GM23248 (cell line): ENCODE data around the gene MATN4. TPM values are rescaled to one million over a fixed set of nuclear protein-coding genes. Genes with fewer than 3 reads are reported as not detected.

Source experiments
- DNase-seq: peaks from one replicate; pipeline ENCODE4 v3.0.0-alpha.2; 2015
- H2AFZ ChIP-seq: fragments of 200-600 bp; sonication (generic); 2 replicates; pipeline ENCODE4 v1.6.1; 2016; ENCODE audit warnings: antibody characterized with exemption
- H3F3A ChIP-seq: fragments of 200-600 bp; sonication (generic); 2 replicates; pipeline ENCODE4 v1.6.1; 2016; ENCODE audit warnings: mild to moderate bottlenecking, antibody characterized with exemption, mixed run types; ENCODE audit not compliant: insufficient read depth
- H3K27ac ChIP-seq: fragments of 200-600 bp; sonication (generic); 2 replicates; pipeline ENCODE4 v1.5.1; 2016; ENCODE audit warnings: mild to moderate bottlenecking
- H3K27me3 ChIP-seq: fragments of 200-600 bp; sonication (generic); replicated peaks from 2 replicates; pipeline ENCODE4 v1.6.1; 2016; ENCODE audit warnings: mild to moderate bottlenecking; ENCODE audit not compliant: insufficient read depth
- H3K36me3 ChIP-seq: fragments of 200-600 bp; sonication (generic); 2 replicates; pipeline ENCODE4 v1.6.1; 2016; ENCODE audit warnings: low read depth, mild to moderate bottlenecking
- H3K4me1 ChIP-seq: fragments of 200-600 bp; sonication (generic); 2 replicates; pipeline ENCODE4 v1.6.1; 2016; ENCODE audit warnings: mild to moderate bottlenecking; ENCODE audit not compliant: insufficient read depth
- H3K4me2 ChIP-seq: fragments of 200-600 bp; sonication (generic); one replicate; pipeline ENCODE4 v1.6.1; 2016; ENCODE audit warnings: mild to moderate bottlenecking; ENCODE audit not compliant: unreplicated experiment
- H3K4me3 ChIP-seq: fragments of 200-600 bp; sonication (generic); 2 replicates; pipeline ENCODE4 v1.5.1; 2016; ENCODE audit warnings: mild to moderate bottlenecking
- H3K79me2 ChIP-seq: fragments of 200-600 bp; sonication (generic); 2 replicates; pipeline ENCODE4 v1.6.1; 2016; ENCODE audit warnings: mild to moderate bottlenecking; ENCODE audit not compliant: insufficient read depth
- H3K9ac ChIP-seq: fragments of 200-600 bp; sonication (generic); 2 replicates; pipeline ENCODE4 v1.6.1; 2016; ENCODE audit warnings: mild to moderate bottlenecking
- H3K9me2 ChIP-seq: fragments of 200-600 bp; sonication (generic); 2 replicates; pipeline ENCODE4 v1.6.1; 2016; ENCODE audit warnings: mixed run types, mild to moderate bottlenecking, moderate library complexity; ENCODE audit not compliant: insufficient read depth
- H3K9me3 ChIP-seq: fragments of 200-600 bp; sonication (generic); one replicate; pipeline ENCODE4 v1.6.1; 2017; ENCODE audit warnings: low read depth
- H4K20me1 ChIP-seq: fragments of 200-600 bp; sonication (generic); 2 replicates; pipeline ENCODE4 v1.6.0; 2016; ENCODE audit not compliant: insufficient read depth
- EZH2 ChIP-seq: fragments of 200-600 bp; sonication (generic); IDR thresholded peaks from 2 replicates; pipeline ENCODE4 v1.6.1; 2018; ENCODE audit warnings: antibody characterized with exemption, mild to moderate bottlenecking; ENCODE audit not compliant: insufficient read depth, poor library complexity, severe bottlenecking
- EZH2phosphoT487 ChIP-seq: fragments of 200-600 bp; sonication (generic); IDR thresholded peaks from 2 replicates; pipeline ENCODE4 v1.6.1; 2018; ENCODE audit warnings: antibody characterized with exemption, moderate library complexity, mild to moderate bottlenecking, low read depth; ENCODE audit not compliant: insufficient read depth
- WGBS, 2 experiments: methylation state at CpG; one replicate each; pipeline ENCODE4 v1.1.6; 2015 to 2017; ENCODE audit warnings: low lambda C conversion rate in 2 of 2, low coverage in 1 of 2; ENCODE audit errors: missing lambda C conversion rate in 2 of 2; 5-methylcytosine and 5-hydroxymethylcytosine counted together
- in situ Hi-C: fragments of 300-500 bp; cut with MboI; formaldehyde crosslinking; loops from 2 replicates; pipeline ENCODE4 v1.15.0; 2020
- polyA plus RNA-seq: library from polyadenylated mRNA; unstranded; fragments of >200 nt; fragmentation: Nextera tagmentation; extraction: Ambion mirVana; gene quantifications from 2 replicates; pipeline ENCODE4 v1.2.1, GENCODE V29; 2016
- total RNA-seq: library from RNA; depleted of rRNA; stranded (reverse); fragments of >200 nt; shearing (Covaris generic); gene quantifications from 2 replicates; pipeline ENCODE4 v1.2.3, GENCODE V29; 2014

Gene MATN4
- total and polyA plus RNA-seq, 2 experiments from 2014 or later: not detected

- H3K4me1 ChIP-seq: peaks cover 12% of the 10 kb centered on the region
- no peak overlapping the region for H3K27ac ChIP-seq
- no peaks in the 10 kb centered on the region for H3K9me2 ChIP-seq
- DNase-seq: no peak
- H3K36me3 ChIP-seq: no peaks in the 10 kb centered on the region
- no peaks in the 10 kb centered on the region for H4K20me1 ChIP-seq
- H3K9me3 ChIP-seq: no peaks in the 10 kb centered on the region
- H3K9ac ChIP-seq: no peak overlapping the region
- H3K4me2 ChIP-seq: no peak overlapping the region
- peaks cover 4% of the 10 kb centered on the region for H3F3A ChIP-seq
- WGBS, 2 experiments: 87 to 88% methylated on average over 3 of the region's 3 CpGs
- no peaks in the 10 kb centered on the region for H3K79me2 ChIP-seq
- peaks cover 13% of the 10 kb centered on the region for H3K27me3 ChIP-seq
- H3K4me3 ChIP-seq: no peak overlapping the region
- TF ChIP-seq EZH2: no peak
- TF ChIP-seq EZH2phosphoT487: no peak
- no peak overlapping the region for H2AFZ ChIP-seq
- in situ Hi-C loops: no loop called here
These were observed 50.9 kb downstream of the MATN4 start for GRCh38 chr20:45257161-45257560.

GRCh38 chr20:45254383-45255262 lies 53.5 kb downstream of the MATN4 start, which contains the start of gene SLPI:
SLPI (minus strand) TSS chr20:45254564; CDS start chr20:45254543, 21 bp downstream.
- 11 to 15% methylated on average over 7 of the region's 7 CpGs for WGBS, 2 experiments
- Histone ChIP-seq H3K27me3 (peaks cover 24% of the 10 kb centered on the region), H3K4me3 (no peak within 1 kb of the TSS), H4K20me1 (no peaks in the 10 kb centered on the region), H3K79me2 (no peaks in the 10 kb centered on the region), H3K9me2 (no peaks in the 10 kb centered on the region), H3K4me1 (peaks cover 12% of the 10 kb centered on the region), H3K27ac (peak within 1 kb of the TSS; percentile 40), H3K36me3 (no peaks in the 10 kb centered on the region), H3K9me3 (no peaks in the 10 kb centered on the region), H3F3A (peaks cover 4% of the 10 kb centered on the region), H3K9ac (no peak within 1 kb of the TSS; the same call in 1 of the 2 replicates), H2AFZ (0 out of 2 replicates have a peak within 1 kb of the TSS, but pooled peaks have one; percentile 30), H3K4me2 (peak within 1 kb of the TSS; percentile 55)
- in situ Hi-C loops: no loop called here
- peak; percentile 76 for DNase-seq
- TF ChIP-seq EZH2 (no peak), EZH2phosphoT487 (no peak)

- Histone ChIP-seq H3K9me3 (no peaks in the 10 kb centered on the region), H3F3A (peaks cover 4% of the 10 kb centered on the region), H3K27ac (no peak overlapping the region), H3K36me3 (no peaks in the 10 kb centered on the region), H3K9me2 (no peaks in the 10 kb centered on the region), H4K20me1 (no peaks in the 10 kb centered on the region), H3K9ac (no peak overlapping the region), H3K79me2 (no peaks in the 10 kb centered on the region), H3K4me3 (no peak overlapping the region), H3K4me1 (peaks cover 12% of the 10 kb centered on the region), H2AFZ (no peak overlapping the region), H3K27me3 (peaks cover 32% of the 10 kb centered on the region), H3K4me2 (no peak overlapping the region)
- DNase-seq: no peak
- in situ Hi-C loops: no loop called here
- TF ChIP-seq EZH2phosphoT487 (no peak), EZH2 (no peak)
- 54 to 56% methylated on average over 4 of the region's 4 CpGs for WGBS, 2 experiments
These were observed 54.8 kb downstream of the MATN4 start for GRCh38 chr20:45253261-45253660.

DNA sequence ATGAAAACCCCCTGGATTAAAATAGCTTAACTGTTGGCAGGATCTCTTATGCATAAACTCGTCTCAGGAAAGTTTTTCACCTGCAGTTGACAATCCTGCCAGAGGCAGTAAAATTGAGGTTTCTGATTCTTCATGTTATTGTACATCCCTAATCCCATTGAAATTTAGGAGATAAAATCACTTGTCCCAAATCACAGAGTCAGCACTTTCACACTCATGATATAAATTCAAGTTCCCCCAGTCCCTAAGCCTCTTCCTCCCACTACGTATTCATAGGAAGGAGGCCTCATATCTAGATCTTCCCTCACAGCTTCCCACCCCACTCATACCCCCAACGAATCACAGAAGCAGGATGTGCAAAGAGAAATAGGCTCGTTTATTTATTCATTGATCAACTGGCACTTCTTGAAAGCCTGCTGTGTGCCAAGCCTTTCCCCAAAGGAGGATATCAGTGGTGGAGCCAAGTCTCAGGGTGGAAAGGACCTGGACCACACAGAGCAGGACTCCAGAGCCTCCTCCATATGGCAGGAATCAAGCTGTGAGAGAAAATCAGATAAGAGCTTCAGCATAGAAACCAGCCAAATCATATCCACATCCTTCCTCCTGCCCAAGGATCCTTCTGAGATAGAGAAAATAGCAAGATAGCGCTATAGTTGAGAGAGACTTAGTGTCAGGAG lies 56.1 kb downstream of the MATN4 start:
- H3K9ac ChIP-seq: no peak overlapping the region
- TF ChIP-seq EZH2phosphoT487 (no peak), EZH2 (no peak)
- H3K27me3 ChIP-seq: peaks cover 45% of the 10 kb centered on the region
- no peak overlapping the region for H3K4me2 ChIP-seq
- H3K36me3 ChIP-seq: no peaks in the 10 kb centered on the region
- no peak overlapping the region for H2AFZ ChIP-seq
- 36 to 38% methylated on average over 5 of the region's 5 CpGs for WGBS, 2 experiments
- no peak for DNase-seq
- H3K4me1 ChIP-seq: peaks cover 12% of the 10 kb centered on the region
- H3K79me2 ChIP-seq: no peaks in the 10 kb centered on the region
- H3K27ac ChIP-seq: no peak overlapping the region
- no peak overlapping the region for H3K4me3 ChIP-seq
- in situ Hi-C loops: no loop called here
- no peaks in the 10 kb centered on the region for H4K20me1 ChIP-seq
- H3K9me2 ChIP-seq: no peaks in the 10 kb centered on the region
- H3F3A ChIP-seq: peaks cover 4% of the 10 kb centered on the region
- H3K9me3 ChIP-seq: no peaks in the 10 kb centered on the region
